ENCODE data around the gene GAB2. TPM values are rescaled to one million over a fixed set of nuclear protein-coding genes. Genes with fewer than 3 reads are reported as not detected.

GAB2 gene
- polyA plus RNA-seq, 1 donor from 2014 or later: 4.2 TPM

DNA sequence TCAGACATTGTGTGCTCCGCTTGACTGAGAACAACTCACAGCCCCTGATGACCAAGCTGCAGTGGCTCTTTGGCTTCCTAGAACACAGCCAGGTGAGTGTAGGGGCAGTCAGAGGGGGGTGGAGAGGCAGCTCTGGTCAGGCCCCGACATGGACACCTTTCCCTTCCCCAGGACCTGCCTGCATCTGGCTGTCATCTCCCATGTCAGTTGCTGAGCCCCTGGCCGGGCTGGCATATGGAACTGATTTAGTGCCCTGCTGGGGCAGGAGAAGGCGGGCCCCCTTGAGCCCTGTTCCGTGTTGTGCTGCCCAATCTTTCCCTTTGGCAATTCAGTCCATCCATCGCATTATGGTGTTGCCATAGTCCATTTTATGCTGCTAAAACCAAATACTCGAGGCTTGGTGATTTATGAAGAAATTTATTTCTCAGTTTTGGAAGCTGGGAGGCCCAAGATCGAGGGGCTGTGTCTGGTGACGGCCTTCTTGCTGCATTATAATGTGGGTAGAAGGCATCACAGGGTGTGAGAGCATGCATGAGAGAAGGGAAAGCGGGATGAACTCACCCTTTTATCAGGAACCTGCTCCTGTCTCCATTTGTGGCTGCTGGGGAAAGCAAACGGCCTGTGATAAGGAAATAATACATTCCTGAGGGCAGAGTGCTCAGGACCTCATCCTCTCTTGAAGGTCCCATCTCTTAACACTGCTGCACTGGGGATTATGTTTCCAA is 209.9 kb downstream of the GAB2 start:
- Mint-ChIP-seq H3K36me3 (peaks cover 8% of the 10 kb centered on the region), H3K27ac (no peak overlapping the region), H3K4me3 (no peak overlapping the region), H3K4me1 (peaks cover 5 to 9% (median 6%) of the 10 kb centered on the region in 3 donors), H3K9me3 (no peaks in the 10 kb centered on the region), H3K27me3 (no peaks in the 10 kb centered on the region)

DNA sequence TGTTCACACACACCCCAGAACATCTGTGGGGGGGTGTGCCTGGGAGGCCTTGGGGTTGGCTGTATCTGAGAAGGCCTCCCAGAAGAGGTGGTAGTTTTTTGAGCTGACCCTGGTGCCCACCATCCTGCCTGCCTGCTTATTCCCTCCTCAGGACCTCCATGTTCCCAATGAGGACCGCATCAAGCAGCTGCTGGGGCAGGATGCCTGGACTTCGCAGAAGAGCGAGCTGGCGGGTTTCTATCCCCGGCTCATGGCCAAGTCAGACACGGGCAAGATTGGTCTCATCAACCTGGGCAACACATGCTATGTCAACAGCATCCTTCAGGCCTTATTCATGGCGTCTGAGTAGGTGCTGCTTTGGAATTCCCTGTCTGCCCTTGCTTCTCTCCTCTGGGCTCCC is 211.9 kb downstream of the GAB2 start:
- Mint-ChIP-seq H3K27ac (peak overlapping the region in 1 of 3 donors; percentile 19), H3K4me1 (peaks cover 11 to 15% (median 13%) of the 10 kb centered on the region in 3 donors)

DNA sequence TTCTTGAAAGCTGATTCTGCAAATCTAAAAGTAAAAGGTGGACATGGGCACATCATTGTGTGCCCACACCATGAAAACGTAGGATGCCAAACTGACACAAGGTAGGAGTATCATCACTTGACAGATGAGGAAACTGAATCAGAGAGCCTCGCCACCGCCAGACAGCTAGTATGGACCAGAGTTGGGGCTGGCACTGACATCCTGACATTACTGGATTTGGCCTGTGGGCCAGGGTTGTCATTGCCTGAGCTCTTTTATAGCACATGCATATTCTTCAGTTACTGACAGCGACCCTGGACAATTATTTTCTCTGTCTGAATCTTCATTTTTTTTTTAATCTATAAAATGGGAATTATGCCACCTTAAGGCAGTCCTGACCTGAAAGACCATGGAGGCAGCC is 212.4 kb downstream of the GAB2 start:
- Mint-ChIP-seq H3K9me3 (no peaks in the 10 kb centered on the region), H3K36me3 (peaks cover 8% of the 10 kb centered on the region), H3K4me1 (peaks cover 11 to 15% (median 13%) of the 10 kb centered on the region in 3 donors), H3K27ac (peak overlapping the region in 1 of 3 donors; percentile 19), H3K4me3 (no peak overlapping the region), H3K27me3 (no peaks in the 10 kb centered on the region)

More for the DNA sequence above, 211.9 kb downstream of the GAB2 start:
- H3K9me3 Mint-ChIP-seq: no peaks in the 10 kb centered on the region
- no peak overlapping the region for H3K4me3 Mint-ChIP-seq
- H3K36me3 Mint-ChIP-seq: peaks cover 12% of the 10 kb centered on the region
- H3K27me3 Mint-ChIP-seq: no peaks in the 10 kb centered on the region

DNA sequence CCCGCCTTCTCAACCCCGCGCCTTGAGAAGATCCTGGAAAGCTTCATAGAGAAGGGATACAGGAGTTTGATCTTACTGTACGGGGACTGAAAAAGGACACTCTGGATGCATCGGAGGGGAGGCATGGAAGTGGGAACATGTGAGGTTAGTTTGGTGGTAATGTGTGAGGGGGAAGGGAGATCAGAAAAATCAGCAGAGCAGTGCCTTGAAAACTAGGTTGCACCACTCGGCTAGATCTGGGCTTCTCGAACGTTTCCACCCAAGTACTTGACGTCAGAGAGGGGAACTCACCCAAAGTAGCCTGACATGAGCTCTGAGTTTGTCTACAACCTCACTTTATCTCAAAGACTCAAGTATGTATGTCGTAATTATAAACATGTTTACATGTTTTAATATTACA is 214.4 kb downstream of the GAB2 start:
- H3K27ac Mint-ChIP-seq: peak overlapping the region; percentile 4 to 82 (median 44)
- peak overlapping the region in 3 of 4 donors; percentile 9 to 75 (median 31) for H3K4me3 Mint-ChIP-seq
- no peaks in the 10 kb centered on the region for H3K9me3 Mint-ChIP-seq
- H3K36me3 Mint-ChIP-seq: peaks cover 8% of the 10 kb centered on the region
- H3K27me3 Mint-ChIP-seq: no peaks in the 10 kb centered on the region
- H3K4me1 Mint-ChIP-seq: peaks cover 11 to 18% (median 15%) of the 10 kb centered on the region in 3 donors

DNA sequence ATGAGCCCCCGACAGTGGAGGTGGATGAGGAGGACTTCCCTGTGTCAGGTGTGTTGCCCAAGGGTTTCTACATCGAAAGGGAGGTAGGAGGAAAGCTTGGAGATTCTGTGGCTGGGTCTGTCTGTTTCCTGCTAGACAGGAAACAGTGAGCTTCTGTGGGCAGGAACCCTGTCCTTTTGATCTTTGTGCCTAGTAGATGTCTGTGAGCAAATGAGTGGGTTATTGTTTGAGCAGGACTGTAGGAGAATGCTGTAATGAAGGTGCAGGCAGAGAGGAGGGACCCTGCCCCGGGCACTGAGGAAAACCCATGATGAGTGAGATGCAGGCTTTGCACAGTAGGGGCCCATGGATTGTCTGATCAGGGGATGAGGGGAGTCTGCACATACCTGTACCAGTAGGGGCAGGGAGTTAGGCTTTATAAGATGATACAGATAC is 214.9 kb downstream of the GAB2 start:
- Mint-ChIP-seq H3K4me3 (peak overlapping the region; percentile 9 to 75 (median 20)), H3K36me3 (peaks cover 8% of the 10 kb centered on the region), H3K4me1 (peaks cover 11 to 18% (median 15%) of the 10 kb centered on the region in 3 donors), H3K27ac (peak overlapping the region; percentile 4 to 82 (median 44)), H3K27me3 (no peaks in the 10 kb centered on the region), H3K9me3 (no peaks in the 10 kb centered on the region)

DNA sequence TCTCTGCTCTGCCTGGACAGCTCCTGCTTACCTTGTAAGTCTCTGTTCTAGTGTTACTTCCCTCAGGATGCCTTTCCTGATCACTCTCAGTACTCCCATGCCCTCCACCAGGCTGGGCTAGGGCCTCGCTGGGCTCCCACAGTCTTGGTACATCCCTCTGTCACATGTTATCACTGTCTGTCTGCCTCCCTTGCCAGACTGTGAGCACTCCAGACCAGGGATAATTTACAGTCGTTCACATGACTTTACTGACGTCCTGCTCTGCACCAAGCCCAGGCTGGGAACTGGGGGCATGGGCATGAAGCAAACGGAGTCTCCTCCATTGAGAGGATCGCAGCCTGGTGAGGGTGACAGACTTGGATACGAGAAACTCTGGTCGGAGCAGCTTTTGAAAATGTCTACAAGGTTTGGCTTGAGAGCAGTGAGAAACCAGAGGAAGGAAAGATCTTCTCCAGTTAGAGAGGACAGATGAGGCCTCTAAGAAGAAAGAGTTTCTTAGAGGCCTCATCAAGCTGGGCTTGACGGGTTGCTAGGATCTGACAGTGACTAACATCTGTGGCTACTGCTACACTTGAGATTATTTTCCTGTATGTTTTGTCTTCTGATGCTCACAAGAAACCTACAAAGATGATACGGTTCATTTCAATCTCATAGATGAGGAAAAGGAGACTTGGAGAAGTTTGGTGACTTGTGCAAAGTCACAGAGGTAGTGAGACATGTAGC is 216.4 kb downstream of the GAB2 start:
- Mint-ChIP-seq H3K9me3 (no peaks in the 10 kb centered on the region), H3K4me1 (peaks cover 11 to 18% (median 15%) of the 10 kb centered on the region in 3 donors), H3K27me3 (no peaks in the 10 kb centered on the region), H3K27ac (peak overlapping the region in 1 of 3 donors; percentile 44), H3K4me3 (no peak overlapping the region), H3K36me3 (peaks cover 8% of the 10 kb centered on the region)

DNA sequence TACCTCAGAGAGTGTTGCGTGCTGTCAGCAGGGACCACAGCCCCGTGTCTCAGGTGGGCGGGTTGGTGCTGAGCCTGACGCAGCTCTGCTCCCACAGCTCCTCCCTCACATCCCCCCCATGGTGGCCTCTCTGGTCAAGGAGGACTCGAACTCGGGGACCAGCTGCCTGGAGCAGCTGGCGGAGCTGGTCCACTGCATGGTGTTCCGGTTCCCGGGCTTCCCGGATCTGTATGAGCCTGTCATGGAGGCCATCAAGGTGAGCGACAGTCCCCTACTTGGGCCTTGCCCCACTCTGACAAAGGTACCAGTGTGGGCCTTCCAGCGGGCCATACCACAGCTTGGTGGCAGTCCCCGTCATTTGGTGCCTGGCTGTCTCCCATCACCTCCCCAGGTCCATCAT is 217.1 kb downstream of the GAB2 start:
- Mint-ChIP-seq H3K4me1 (peaks cover 11 to 18% (median 15%) of the 10 kb centered on the region in 3 donors), H3K9me3 (no peaks in the 10 kb centered on the region), H3K27me3 (no peaks in the 10 kb centered on the region), H3K36me3 (peaks cover 8% of the 10 kb centered on the region), H3K27ac (no peak overlapping the region), H3K4me3 (no peak overlapping the region)

DNA sequence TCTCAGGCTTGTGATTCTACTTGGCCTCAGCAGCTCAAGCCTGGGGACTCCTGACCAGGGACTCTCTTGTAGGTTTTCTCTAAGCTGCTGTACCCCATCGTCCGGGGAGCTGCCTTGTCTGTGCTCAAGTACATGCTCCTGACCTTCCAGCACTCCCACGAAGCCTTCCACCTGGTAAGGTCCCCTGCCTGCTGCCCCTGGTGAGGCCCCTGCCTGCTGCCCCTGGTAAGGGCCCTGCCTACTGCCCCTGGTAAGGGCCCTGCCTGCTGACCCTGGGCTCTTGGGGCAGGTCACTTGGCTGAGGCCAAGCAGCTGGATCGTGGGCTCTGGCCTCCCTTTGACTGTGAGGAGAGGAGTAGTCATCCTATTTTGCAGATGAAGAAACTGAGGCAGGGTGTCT is 217.6 kb downstream of the GAB2 start:
- Mint-ChIP-seq H3K4me1 (peaks cover 11 to 18% (median 15%) of the 10 kb centered on the region in 3 donors), H3K9me3 (no peaks in the 10 kb centered on the region), H3K27me3 (no peaks in the 10 kb centered on the region), H3K4me3 (no peak overlapping the region), H3K36me3 (peaks cover 10% of the 10 kb centered on the region), H3K27ac (peak overlapping the region in 1 of 3 donors; percentile 59)

DNA sequence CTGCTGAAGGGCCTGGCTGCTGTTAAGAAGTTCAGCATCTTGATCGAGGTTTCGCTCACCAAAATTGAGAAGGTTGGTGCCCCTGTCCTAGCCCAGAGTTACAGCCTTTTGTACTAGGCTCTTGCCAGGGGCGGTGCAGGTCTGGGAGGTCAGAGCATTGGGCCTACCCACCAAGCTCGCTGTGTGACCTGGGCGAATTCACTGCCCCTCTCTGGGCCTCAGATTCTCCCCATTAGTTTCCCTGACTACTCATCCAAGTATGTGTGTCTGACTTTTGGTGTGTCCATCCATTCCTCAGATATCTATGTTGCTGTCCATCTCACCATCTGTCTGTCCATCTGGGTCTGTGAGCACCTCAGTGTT is 218.0 kb downstream of the GAB2 start:
- no peaks in the 10 kb centered on the region for H3K9me3 Mint-ChIP-seq
- no peaks in the 10 kb centered on the region for H3K27me3 Mint-ChIP-seq
- H3K27ac Mint-ChIP-seq: peak overlapping the region in 1 of 3 donors; percentile 59
- H3K4me1 Mint-ChIP-seq: peaks cover 11 to 18% (median 15%) of the 10 kb centered on the region in 3 donors
- peaks cover 10% of the 10 kb centered on the region for H3K36me3 Mint-ChIP-seq
- no peak overlapping the region for H3K4me3 Mint-ChIP-seq

DNA sequence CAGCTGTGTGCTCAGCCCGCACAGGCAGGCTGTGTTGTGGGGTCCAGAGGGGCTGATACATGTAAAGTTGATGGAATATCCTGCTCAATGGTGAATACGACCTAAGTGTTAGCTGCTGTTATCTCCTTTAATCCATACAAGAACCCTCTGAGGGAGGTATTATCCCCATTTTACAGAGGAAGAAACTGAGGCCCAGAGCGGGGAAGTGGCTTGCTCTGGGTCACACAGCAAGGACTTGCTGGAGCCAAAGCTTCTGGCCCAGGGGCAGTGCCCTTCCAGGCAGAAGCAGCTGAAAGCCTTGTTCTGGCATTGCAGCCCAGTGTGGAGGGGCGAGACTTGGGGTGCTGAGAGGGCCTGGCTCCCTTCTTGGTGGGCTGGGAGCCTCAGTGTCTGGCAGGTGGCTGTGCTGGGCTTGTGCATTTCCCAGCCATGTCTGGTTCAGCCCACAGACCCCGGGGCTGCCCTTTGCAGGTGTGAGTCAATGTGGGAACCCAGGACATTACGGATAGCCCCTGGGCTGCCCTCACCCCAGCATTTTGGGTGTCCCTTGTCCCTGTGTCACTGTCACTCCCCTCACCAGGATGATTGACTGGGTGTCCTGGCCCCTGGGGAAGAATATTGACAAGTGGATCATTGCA is 218.5 kb downstream of the GAB2 start:
- H3K9me3 Mint-ChIP-seq: no peaks in the 10 kb centered on the region
- H3K4me3 Mint-ChIP-seq: peak overlapping the region in 1 of 4 donors; percentile 29
- H3K4me1 Mint-ChIP-seq: peaks cover 11 to 18% (median 15%) of the 10 kb centered on the region in 3 donors
- peaks cover 10% of the 10 kb centered on the region for H3K36me3 Mint-ChIP-seq
- H3K27ac Mint-ChIP-seq: no peak overlapping the region
- no peaks in the 10 kb centered on the region for H3K27me3 Mint-ChIP-seq

DNA sequence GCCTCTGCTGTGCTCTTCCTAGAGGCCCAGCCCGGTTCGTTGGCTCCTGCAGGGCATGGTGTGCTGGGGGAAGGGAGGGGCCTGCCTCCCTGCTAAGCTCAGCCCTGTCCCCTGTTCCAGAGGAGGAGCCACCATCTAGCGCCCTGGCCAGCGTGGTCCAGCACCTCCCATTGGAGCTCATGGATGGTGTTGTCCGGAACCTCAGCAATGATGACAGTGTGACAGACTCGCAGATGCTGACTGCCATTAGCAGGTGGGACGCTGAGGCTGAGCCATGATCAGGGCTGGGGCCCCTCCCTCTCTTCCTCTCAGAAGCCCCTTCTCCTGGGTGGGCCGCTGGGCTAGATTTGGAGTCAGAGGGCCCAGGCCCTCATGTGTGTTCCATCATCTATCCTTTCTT is 219.8 kb downstream of the GAB2 start:
- Mint-ChIP-seq H3K36me3 (peaks cover 6% of the 10 kb centered on the region), H3K4me3 (no peak overlapping the region), H3K4me1 (peaks cover 6 to 14% (median 12%) of the 10 kb centered on the region in 3 donors), H3K27ac (peak overlapping the region in 1 of 3 donors; percentile 33), H3K27me3 (no peaks in the 10 kb centered on the region), H3K9me3 (no peaks in the 10 kb centered on the region)

DNA sequence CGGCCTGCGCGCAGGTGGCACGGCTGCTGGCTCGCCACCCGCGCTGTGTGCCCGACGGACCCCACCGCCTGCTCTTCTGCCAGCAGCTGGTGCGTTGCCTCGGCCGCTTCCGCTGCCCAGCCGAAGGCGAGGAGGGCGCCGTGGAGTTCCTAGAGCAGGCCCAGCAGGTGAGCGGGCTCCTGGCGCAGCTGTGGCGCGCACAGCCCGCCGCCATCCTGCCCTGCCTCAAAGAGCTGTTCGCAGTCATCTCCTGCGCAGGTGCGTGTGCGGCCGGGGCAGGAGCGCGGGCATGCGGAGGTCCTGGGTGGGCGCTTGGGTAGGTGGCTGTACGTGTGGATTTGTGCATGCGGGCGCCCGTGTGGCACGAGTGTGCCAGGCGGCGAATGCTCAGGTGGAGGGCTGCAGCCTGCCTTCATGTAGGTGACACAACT is 220.9 kb downstream of the GAB2 start:
- H3K27ac Mint-ChIP-seq: no peak overlapping the region
- peaks cover 5% of the 10 kb centered on the region for H3K36me3 Mint-ChIP-seq
- no peaks in the 10 kb centered on the region for H3K27me3 Mint-ChIP-seq
- H3K4me3 Mint-ChIP-seq: no peak overlapping the region
- H3K9me3 Mint-ChIP-seq: no peaks in the 10 kb centered on the region
- peaks cover 2 to 6% (median 2%) of the 10 kb centered on the region in 3 donors for H3K4me1 Mint-ChIP-seq

DNA sequence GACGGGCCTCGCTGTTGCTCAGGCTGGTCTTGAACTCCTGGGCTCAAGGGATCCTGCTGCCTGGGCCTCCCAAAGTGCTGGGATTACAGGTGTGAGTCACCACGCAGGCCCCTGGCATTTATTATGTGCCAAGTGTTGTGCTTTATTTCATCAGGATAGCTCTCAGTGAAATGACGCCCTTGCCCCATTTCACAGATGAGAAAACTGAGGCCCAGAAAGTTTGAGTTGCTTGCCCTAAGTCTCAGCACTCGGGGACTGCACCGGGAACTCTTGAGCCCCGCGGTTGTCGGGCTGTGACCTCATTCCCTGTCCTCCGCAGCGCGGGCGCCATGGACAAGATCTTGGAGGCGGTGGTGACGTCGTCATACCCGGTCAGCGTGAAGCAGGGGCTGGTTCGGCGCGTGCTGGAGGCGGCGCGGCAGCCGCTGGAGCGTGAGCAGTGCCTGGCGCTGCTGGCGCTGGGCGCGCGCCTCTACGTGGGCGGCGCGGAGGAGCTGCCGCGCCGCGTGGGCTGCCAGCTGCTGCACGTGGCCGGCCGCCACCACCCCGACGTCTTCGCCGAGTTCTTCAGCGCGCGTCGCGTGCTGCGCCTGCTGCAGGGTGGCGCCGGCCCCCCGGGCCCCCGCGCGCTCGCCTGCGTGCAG is 221.6 kb downstream of the GAB2 start:
- no peaks in the 10 kb centered on the region for H3K27me3 Mint-ChIP-seq
- H3K36me3 Mint-ChIP-seq: peaks cover 5% of the 10 kb centered on the region
- H3K4me3 Mint-ChIP-seq: no peak overlapping the region
- peaks cover 0 to 5% (median 2%) of the 10 kb centered on the region in 3 donors for H3K4me1 Mint-ChIP-seq
- H3K9me3 Mint-ChIP-seq: no peaks in the 10 kb centered on the region
- H3K27ac Mint-ChIP-seq: no peak overlapping the region

DNA sequence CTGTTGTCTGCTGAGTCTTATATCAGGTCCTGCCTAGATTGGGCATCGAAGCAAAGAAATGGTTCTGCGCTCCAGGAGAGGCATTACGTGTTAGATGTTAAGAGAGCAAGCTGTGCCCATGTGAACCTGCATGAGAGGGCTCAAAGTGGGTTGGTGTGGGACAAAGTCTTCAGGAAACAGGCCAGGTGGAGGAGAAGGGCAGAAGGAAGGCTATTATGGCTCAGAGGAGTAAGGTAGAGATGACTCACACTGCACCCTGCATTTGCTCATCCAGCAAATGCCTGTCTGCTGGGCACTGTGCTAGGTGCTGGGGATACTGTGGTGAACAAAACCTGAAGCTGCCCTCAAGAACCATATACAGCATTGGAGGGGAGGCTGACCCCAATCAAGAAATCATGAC is 223.1 kb downstream of the GAB2 start:
- no peak overlapping the region for H3K27ac Mint-ChIP-seq
- peaks cover 9 to 13% (median 9%) of the 10 kb centered on the region in 3 donors for H3K4me1 Mint-ChIP-seq
- H3K9me3 Mint-ChIP-seq: no peaks in the 10 kb centered on the region
- no peaks in the 10 kb centered on the region for H3K27me3 Mint-ChIP-seq
- peak overlapping the region in 1 of 4 donors; percentile 25 for H3K4me3 Mint-ChIP-seq
- H3K36me3 Mint-ChIP-seq: peaks cover 4% of the 10 kb centered on the region

All from IgD-negative memory B cell (primary cell).